OCI-M1 (cell line): ENCODE measurements around the gene ZIC2.
A peak's percentile ranks its signal among the peaks of the same experiment; 100 is the strongest.

ENCODE experiments used
- DNase-seq: peaks from one replicate; lab custom pipeline; 2025; lab: John Stamatoyannopoulos, UW

ZIC2 gene

DNA sequence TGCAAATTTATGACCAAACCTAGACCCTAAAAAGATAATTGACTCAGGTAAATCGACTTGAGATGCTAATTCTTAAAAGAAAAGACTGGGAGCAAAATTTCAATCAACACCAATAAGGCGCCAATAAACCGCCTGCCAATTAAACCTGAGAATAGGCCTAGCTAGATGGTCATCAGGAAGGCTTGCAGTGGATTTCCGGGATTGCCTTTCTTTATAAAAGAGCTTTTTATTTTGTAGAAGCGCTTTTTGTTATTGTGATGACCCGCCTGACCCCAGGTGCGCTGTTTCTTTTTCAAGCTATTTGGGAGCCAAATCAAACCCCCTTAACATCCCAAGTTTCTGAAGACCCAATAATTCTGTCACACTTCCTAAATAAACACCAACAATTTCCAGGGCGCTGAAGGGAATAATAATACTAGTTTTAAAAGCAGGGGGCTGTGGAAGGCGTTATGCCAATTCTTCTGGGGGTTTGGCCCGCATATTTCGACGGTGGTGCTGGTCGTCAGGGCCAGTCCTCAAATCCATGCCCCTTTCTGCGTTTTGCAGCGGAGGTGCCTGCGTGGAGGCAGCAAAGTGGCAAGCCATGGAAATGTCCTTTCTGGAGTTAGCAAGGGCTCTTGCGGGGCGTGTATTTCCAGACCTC, 7.2 kb upstream of the ZIC2 start:
- no peak for DNase-seq

DNA sequence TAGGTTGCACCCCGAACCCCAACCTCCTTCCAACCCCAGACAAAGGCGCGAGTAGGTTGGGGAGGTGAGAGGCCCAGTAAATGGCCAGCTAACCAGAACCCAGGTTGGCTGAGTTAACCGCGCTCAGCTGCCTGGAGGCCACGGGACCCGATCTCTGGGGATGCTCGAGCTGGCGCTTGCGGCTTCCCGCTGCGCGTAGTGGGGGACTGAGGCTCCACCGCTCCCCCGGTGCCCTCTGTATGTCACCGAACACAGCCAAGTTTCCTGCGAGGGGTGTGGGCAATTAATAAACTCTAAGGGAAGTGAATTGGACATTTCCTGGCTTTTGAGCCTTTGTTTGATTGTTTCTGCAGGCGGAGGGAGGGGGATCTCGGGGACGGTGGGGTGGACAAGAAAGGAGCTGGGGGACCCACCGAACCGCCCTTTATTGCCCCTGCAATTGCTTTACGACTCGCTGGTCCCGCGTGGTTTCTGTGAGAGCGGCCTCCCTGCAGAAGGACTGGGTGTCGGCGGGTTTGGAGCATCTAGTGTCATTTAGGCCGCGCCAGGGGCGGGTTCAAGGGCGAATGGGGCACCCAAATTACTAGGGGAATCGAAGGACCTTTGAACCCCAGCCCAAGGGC, 6.5 kb upstream of the ZIC2 start:
- DNase-seq: no peak

DNA sequence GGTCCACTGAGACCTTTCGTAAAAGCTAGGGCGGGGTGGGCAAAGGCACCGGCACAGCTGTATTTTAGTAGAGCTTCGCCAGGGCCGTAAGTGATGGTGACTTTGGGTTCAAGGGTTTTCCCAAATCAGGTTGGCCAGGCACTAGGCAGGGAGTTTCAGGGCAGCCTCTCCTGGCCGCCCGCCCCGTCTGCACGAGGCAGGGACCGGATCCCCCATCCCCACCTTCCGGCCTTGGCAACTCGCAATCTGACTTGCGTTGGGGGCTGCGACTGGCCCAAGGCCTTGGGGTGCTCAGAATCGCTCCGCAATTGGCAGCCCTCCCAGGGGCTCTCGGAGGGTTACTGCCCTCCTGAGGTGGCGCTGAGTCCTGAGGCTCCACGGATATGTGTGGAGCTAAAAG, 6.0 kb upstream of the ZIC2 start:
- no peak for DNase-seq

DNA sequence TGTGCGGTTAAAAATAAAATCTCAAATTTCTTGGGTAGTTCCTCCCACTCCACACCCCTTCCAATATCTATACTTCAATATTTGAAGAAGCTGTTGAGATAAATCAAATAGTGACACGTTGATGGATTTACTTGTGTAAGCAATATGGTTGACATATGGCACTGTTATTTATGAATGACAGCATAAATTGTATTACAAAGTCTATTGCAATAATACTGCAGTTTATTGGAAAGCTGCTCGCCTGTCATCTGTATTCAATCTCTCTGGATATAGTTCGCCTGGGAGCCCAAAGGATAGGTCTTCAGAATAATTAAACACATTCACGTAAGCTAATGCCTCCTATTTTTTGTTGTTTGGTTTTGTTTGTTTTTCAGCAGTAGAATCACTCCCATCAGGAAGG, 5.0 kb upstream of the ZIC2 start:
- no peak for DNase-seq

DNA sequence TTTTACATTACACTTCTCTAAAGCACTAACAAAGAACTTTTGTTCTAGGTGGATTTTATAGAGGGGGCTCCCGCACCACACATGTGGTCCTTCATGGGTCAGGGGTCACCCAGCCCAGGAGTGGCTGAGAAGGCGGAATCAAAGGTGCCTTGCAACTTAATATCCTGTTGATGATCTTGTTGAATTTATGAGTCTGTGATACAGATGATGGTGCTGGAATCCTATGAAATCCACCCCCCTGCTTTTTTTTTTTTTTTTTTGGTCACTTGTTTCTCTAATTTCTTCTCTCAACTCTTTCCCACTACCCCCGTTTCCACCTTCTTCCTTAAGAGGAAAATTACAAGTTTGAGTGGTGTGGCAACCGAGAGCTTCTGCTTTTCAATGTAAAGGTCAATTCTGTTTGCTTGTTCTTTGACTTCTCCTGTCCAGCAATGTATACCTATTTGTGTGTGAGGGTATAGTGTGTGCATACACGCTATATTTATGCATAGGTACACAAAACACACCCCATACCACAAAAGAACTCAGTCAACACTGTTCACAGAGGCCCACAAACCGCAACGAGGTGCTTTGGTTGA, 4.2 kb upstream of the ZIC2 start:
- no peak for DNase-seq

DNA sequence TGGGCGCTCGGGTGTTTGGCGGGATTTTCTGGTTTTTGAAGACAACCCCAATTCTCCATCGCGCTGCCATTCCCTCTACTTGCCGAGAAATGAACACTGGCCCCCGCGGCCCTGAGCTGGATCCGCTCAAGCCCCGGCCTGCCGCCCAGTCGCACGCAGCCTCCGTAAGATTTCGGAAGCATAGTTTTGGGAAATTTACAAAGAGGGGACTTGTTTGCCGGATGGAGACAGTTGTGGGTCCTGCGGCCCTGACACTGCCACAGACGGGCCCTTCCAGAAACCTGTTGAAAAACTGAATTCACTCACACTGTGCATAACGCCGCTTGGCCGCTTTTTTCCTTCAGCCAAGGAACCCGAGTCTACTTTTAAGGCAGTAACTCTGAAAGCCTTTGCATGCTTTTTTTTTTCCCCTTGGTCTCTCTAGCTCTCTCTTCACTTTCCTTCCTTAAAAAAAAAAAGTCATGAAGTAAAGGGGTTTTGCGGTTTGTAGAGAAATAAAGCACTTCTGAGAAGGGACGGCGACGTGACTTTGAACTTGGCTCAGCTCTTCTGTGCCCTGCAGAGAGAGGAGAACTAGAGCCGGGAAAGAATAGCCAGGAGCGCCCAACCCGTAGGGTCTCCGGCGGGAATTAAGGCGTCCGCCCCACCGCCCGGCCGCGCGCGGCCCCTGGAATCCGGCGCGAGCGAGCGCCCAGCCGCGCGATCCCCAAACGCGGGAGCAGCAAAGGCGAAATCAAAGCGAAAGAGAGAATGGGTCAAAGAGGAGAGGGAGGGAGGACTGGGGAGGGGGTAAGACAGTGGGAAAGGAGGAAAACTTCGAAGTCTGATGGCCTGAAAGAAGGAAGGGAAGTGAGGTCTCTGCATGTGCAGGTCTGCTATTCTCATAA, 3.4 kb upstream of the ZIC2 start:
- no peak for DNase-seq

DNA sequence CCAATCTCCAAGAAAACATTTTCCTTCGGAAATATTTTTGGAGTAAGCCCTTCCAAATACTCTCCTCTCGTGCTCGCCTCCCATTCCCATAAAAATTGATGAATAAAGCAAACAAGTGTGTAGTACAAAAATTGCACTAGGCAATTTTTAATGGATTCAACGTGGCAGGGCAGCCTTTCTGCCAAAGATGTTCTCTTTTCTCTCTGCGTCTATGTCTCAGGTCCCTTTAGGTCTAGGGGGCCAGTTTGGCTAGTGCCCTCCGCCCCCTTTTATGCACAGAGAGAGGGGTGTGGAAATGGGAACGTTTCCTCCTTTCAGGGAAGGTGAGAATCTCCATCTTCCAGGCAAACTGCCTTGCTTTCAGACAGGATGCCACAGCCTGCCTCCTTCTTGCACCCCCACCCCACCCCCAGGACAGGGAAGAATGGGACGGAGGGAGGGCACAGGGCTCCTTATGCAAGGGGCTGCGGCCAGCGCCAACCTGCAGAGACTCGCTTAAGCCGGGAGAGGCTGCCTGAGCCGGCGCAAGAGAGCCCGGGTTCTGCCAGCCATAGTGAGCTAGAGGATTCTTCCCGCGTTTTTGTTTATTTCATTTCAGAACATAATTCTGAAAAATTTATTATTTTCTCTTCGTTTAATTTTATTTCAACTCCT, 2.7 kb upstream of the ZIC2 start:
- DNase-seq: no peak

DNA sequence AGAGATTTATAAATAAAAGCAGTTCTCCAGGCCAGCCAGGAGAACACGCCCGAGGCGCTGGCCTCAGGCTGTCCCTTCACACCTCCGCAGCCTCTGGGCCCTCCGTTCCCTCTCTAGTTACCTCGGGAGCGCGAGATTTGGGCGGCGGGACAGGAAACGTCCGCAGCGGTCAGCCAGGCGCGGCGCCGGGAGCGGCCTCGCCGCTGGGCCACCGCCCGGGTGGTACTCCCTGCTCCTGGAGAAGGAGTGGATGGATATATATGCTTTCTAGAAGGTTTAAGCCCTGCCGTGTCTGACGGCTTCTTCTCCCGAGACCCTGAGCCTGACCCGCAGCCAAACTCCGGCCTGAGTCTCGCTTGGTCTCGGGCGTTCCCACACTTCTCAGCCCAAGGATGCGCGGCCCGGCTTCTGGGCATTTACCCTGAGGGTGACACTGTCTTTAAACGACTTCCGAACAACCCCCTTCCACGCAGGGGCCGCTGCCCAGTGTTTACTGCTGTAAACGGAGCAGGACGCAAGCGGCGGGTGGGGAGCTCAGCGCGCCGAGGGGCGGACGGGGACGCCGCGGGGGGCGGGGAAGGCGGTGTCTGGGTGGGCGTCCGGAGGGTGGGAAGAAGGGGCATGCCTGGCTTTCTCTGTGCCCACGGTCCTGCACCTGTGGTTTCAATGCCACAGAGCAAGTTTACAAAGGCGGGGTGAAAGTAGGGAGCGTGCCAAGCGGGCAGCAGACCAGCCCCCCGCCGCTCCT, 2.0 kb upstream of the ZIC2 start:
- DNase-seq: no peak

DNA sequence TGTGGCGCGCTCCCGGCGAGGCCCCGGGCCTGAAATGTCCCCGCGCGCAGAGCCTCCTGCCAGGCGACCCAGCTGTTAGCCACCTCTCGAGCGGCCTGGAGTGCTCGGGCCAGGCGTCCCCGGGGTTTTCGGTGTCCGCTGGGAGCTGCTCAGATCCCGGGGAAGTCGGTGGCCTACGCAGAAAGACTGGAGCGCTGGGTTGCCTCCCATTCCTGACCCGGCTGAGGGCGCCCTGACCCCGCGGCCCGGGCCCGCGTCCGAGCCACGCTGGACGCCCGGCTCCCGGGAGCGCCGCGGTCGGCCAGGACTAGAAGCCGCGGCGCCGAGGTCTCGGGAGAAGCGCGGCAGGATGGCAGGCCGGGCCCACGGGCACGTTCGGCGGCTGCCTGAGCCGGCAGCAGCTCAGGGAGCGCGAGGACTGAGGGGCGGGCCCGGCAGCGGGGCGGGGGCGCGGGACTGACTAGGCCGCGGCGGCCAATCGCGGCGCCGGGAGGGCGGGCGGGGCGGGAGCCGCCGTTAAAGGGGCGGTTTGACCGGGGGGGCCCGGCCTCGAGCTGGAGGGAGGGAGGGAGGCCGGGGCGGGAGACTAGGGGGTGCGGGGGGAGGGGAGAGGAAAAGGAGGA, 1.3 kb upstream of the ZIC2 start:
- peak; percentile 84 for DNase-seq

DNA sequence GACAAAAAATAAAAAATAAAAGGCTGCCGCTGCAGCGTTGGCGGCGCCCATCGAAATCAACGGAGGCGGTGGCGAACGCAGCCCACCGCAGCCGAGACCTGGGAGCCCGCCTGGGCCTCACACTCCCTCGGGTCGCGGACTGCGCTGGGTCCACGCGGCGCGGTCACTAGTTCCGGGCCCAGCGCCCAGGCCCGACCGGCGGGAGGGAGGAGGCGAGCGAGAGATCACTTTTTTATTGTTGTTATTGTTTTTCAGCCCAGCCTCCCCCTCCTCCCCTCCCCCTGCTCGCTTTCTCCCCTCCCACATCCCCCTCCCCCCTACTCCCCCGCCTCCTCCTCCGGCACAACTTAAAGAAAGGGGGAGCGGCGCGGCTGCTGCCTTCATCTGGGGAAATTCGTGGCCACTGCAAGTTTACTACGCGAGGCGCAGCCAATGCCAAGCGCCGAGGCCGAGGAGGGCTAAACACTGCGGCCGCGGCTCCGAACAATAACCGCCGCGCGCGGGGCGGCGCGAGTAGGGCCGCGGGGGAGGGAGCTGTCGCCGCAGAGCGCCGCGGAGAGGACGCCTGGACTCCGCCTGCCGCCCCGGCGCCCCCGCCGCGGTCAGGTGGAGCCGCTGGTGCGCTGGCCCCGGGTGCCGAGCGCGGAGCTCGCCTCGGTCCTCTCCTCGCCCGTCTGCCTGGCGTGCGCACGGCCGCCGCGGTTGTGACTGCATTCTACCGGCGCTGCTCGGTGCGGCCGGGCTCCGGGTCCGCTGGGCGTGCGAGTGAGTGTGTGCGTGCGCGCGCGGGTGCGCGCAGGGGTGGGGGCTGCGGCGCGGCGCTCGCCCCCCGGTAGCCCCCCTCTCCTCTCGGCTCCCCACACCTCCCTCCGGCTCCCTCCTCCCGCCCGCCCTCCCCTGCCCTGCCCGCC, 505 bp upstream of the ZIC2 start:
- peak; percentile 84 for DNase-seq

DNA sequence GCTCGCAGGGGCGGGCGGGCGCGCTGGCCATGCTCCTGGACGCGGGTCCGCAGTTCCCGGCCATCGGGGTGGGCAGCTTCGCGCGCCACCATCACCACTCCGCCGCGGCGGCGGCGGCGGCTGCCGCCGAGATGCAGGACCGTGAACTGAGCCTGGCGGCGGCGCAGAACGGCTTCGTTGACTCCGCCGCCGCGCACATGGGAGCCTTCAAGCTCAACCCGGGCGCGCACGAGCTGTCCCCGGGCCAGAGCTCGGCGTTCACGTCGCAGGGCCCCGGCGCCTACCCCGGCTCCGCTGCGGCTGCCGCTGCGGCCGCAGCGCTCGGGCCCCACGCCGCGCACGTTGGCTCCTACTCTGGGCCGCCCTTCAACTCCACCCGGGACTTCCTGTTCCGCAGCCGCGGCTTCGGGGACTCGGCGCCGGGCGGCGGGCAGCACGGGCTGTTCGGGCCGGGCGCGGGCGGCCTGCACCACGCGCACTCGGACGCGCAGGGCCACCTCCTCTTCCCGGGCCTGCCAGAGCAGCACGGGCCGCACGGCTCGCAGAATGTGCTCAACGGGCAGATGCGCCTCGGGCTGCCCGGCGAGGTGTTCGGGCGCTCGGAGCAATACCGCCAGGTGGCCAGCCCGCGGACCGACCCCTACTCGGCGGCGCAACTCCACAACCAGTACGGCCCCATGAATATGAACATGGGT, 599 bp downstream of the ZIC2 start:
- DNase-seq: no peak

DNA sequence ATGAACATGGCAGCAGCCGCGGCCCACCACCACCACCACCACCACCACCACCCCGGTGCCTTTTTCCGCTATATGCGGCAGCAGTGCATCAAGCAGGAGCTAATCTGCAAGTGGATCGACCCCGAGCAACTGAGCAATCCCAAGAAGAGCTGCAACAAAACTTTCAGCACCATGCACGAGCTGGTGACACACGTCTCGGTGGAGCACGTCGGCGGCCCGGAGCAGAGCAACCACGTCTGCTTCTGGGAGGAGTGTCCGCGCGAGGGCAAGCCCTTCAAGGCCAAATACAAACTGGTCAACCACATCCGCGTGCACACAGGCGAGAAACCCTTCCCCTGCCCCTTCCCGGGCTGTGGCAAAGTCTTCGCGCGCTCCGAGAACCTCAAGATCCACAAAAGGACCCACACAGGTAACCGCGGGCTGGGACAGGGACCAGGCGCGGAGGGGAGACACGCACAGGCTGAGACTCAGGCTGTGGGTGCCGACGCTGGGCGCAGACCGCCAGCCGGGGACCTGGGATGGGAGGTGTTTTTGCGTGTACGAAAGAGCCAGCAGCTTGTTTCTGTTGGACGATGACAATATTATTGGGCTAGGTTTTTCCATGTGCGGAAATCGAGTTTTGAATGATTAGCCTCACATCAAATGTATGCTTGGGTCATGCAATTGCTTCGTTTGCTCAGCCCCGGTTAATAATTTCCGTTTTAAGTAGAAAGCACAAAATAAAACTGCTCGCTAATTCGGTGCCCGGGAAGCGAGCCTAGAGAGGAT, 1.3 kb downstream of the ZIC2 start:
- DNase-seq: no peak

DNA sequence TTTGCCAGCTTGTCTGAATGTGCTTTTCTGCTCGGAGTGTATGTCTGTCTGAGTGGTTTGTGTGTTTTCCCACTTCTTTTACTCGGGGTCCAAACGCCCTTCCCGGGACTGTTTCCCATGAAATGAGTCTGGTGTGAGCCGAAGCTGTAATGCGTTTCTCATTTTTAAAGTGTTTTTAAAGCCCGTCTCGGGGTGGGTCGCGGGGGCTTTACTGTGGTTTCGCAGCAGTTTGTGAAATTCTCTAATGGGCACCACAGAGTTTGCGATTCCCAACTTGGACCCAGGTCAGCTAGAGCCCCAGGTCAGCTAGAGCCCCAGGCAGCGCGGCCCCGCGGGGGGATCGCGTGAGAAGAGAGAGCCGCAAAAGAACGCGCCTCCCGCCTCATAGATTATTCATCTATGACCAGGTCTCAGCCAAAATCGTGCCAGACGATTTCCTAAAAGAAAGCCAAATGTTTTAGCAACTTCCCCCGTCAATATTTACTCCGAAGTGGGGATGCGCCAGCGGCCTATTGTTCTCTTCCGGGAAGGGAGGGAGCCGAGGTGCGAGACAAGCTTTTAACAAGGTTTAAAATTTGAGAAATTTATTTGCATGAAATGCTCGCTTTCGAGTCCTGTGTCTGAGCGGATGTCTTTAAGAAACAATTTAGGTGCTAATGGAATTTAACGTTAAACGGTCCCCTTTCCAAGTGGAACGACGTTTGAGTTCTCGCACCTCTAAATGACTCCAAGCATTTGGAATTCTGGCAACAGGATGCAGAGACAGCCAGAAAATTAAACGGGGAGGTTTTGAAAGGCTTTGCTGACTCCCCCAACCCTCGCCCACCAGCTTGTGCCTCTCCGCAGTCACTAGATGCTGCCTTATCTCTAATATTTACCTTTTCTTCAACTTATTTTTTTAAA, 2.2 kb downstream of the ZIC2 start:
- peak; percentile 20 for DNase-seq

DNA sequence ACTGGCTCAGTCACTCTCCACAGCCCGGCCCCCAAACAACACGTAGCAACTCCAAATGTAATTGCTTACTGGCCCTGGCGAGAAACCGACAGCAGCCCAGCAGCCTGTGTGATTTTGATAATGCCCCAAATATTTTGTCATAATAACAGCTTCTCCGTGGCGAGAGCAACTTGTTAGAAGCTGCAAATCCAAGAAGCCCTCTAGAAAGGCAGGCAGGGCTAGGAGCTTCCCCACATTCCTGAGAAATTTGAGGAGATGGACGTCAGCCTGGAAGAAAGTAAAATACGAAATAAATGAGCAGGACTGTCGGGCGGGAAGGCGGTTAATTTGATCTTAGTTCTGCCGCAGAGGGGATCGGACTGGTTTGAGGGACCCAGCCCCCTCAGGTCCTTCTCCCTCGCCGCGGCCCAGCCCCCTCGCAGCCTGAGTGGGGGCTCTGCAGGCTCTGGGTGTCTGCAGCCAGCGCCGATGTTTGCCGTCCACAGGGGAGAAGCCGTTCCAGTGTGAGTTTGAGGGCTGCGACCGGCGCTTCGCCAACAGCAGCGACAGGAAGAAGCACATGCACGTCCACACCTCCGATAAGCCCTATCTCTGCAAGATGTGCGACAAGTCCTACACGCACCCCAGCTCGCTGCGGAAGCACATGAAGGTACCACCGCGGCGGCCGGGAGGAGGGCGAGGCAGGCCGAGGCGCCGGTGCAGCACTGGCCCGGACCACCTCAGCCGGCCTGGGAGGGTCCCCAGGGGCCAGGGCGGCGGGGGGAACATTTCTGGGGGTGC, 3.1 kb downstream of the ZIC2 start:
- DNase-seq: no peak

DNA sequence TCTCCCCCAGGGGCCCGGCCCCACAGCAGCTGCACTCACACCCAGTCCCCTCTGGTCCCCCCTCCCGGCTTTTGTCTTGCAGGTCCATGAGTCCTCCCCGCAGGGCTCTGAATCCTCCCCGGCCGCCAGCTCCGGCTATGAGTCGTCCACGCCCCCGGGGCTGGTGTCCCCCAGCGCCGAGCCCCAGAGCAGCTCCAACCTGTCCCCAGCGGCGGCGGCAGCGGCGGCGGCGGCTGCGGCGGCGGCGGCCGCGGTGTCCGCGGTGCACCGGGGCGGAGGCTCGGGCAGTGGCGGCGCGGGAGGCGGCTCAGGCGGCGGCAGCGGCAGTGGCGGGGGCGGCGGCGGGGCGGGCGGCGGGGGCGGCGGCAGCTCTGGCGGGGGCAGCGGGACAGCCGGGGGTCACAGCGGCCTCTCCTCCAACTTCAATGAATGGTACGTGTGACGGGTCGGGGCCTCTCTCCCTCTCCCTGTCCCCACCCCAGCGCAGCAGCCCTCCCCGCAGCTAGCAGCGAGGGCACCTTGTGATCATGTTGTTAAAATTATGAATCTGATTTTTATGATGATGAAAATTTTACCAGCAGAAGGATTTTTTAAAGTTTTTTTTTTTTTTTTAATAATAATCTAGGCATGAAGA, 3.8 kb downstream of the ZIC2 start:
- no peak for DNase-seq

DNA sequence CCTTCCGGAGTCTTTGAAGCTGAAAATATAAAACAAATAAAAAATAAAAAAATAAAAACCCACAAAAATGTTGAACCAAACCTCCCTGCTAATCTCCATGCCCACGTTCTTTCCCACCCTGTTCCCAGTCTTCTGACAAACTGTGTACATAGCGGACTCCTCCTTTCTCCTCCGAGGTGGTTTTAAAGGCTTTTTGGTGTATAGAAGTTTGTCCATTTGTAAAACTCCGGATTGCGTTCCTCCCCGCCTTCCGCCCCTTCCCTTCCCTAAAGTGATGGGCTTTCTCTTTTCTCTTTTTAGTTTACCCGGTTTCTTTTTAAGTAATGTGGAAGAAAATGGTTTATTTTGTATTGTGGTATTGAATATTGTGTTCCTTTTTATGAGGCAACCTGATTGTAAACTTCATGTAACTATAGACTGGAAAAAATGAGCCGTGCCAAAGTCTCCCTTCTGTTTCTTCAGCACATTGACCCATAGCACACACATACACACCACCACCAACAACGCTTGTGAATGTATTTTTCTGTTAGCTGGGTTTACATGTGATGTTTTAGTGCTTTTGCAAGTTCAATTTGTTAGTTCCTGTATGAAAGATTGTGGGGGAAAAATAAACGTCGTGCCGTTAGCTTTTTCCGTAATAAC, 4.4 kb downstream of the ZIC2 start:
- DNase-seq: peak; percentile 15
